Hair follicle dermal papilla cell (primary cell): ENCODE results near the gene WBP4. TPM values are rescaled to one million over a fixed set of nuclear protein-coding genes. Genes with fewer than 3 reads are reported as not detected.

ENCODE experiments used
- small RNA-seq: library from RNA; depleted of rRNA; stranded (forward); fragments of <200 nt; gene quantifications from one replicate; pipeline ENCODE3, GENCODE V24; 2012
- total RNA-seq: library from RNA; depleted of rRNA; stranded (reverse); fragments of >200 nt; gene quantifications from 2 replicates; pipeline ENCODE4 v1.2.3, GENCODE V29; 2012

WBP4 gene
- total RNA-seq, result 7.6 and 8.4 TPM in 2 replicates

DNA sequence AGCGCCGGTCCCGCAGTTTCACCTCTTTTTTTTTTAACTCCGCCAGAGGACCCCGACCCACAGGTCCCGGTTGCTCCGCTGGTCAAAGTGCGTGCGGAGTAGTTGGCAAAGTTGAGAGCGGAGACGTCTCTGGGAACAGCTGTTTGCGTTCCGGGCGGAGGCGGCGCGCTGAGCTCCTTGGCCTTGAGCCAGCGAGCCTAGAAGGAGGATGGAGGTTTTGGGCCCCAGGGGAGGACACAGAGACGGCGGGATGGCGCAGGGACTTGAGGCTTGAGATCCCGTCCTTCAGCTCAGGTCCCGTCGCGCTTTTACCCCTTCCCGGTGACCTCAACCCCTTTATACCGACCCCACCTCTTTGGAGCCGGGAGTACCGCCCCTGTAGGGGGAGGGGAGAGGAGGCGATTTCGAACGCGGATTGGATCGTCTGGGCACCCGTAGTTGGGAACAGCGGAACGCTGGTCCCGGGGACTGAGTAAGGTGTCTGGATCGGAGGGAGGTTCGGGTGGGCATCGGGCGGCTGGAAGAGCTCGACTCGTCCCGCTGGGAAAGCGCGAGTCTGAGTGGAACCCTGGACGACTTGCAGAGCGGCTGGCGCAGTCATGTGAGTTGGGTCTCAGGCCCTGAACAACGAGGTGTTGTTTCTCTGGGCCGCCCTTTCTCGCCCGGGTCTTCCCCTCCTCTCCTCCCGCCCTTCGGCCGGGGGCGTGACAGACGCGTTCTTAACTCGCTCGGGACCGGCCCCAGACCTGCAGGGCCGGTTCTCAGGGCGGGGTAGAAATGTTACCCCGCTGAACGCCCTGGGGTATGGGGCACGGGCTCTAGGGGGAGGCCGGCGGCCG is at the start of gene WBP4:
Gene WBP4 (plus strand): TSS at position 435 of the 839 bp plus-strand sequence. CDS start 165 bp downstream, at position 600.

GRCh38 chr13:41019011-41019487 is 42.3 kb upstream of the WBP4 start, which contains the start of gene ELF1:
TSS of gene ELF1 (minus strand) at chr13:41019316. CDS start at chr13:40982054, 37,262 bp downstream.

GRCh38 chr13:41132512-41133152 is 71.3 kb downstream of the WBP4 start, which contains the start of gene KBTBD6:
TSS of gene KBTBD6 (minus strand) at chr13:41132802. CDS start at chr13:41132511, 291 bp downstream.

Small RNAs within 50 kb of the gene (small RNA-seq; reads per million reads assigned to genes)
- gene MIR3168 (not detected), gene RN7SL597P (not detected)

Other genes with a start within 250 kb of the WBP4 start
- 60.4 and 61.8 TPM in 2 replicates for gene ELF1, start 42.2 kb upstream of the WBP4 start, total RNA-seq
- gene KBTBD6, start 71.3 kb downstream of the WBP4 start, total RNA-seq, result 13.0 and 14.9 TPM in 2 replicates
- gene KBTBD7, start 133.1 kb downstream of the WBP4 start, total RNA-seq, result 7.8 and 7.9 TPM in 2 replicates
- 9.1 and 10.5 TPM in 2 replicates for gene MTRF1, start 202.1 kb downstream of the WBP4 start, total RNA-seq
- gene NAA16, start 249.8 kb downstream of the WBP4 start, total RNA-seq, result 9.6 and 13.8 TPM in 2 replicates